OCI-LY3 (cell line): Measurements from ENCODE around the gene PLA2G6.

Experiments
- CTCF ChIP-seq: fragments of 200-600, 300-600 bp; sonication (generic); IDR thresholded peaks from 2 replicates; pipeline ENCODE4 v1.5.1; 2014; ENCODE audit warnings: antibody characterized with exemption, low read length, low read depth
- EZH2phosphoT487 ChIP-seq: fragments of 200-600 bp; shearing (Covaris generic); IDR thresholded peaks from 2 replicates; pipeline ENCODE4 v1.6.1; 2018; ENCODE audit warnings: antibody characterized with exemption, mixed run types, low read depth

- no peak for TF ChIP-seq CTCF
- no peak for TF ChIP-seq EZH2phosphoT487
Measured at GRCh38 chr22:38133331-38133730, 48.3 kb downstream of the PLA2G6 start.
